ENCODE data around the gene FREM2. TPM values are rescaled to one million over a fixed set of nuclear protein-coding genes. Genes with fewer than 3 reads are reported as not detected.

Gene FREM2
- total RNA-seq, 2 experiments from 2014 or later, result not detected

GRCh38 chr13:38669234-38669964, 17.5 kb upstream of the FREM2 start:
- no peaks in the 10 kb centered on the region for H3K4me1 Mint-ChIP-seq (ENCODE audit: low read depth)
- ChIA-PET POLR2A (no interaction called here), CTCF (no interaction called here)
- H3K4me3 Mint-ChIP-seq, result no peak overlapping the region
- DNase-seq (no peak), ATAC-seq (no peak)
- no peaks in the 10 kb centered on the region for H3K9me3 Mint-ChIP-seq (ENCODE audit: insufficient read depth)
- H3K27me3 Mint-ChIP-seq (ENCODE audit: low read depth), result no peaks in the 10 kb centered on the region
- no peak overlapping the region for H3K27ac Mint-ChIP-seq
- H3K36me3 Mint-ChIP-seq (ENCODE audit: low read depth), result no peaks in the 10 kb centered on the region

- DNase-seq, result no peak
- ChIA-PET CTCF (no interaction called here), POLR2A (no interaction called here)
- H3K27me3 Mint-ChIP-seq (ENCODE audit: low read depth), result no peaks in the 10 kb centered on the region
- H3K27ac Mint-ChIP-seq, result no peak overlapping the region
- H3K4me3 Mint-ChIP-seq, result no peak overlapping the region
- H3K9me3 Mint-ChIP-seq (ENCODE audit: insufficient read depth), result no peaks in the 10 kb centered on the region
- H3K4me1 Mint-ChIP-seq (ENCODE audit: low read depth), result no peaks in the 10 kb centered on the region
- ATAC-seq, result no peak
- H3K36me3 Mint-ChIP-seq (ENCODE audit: low read depth), result no peaks in the 10 kb centered on the region
These were observed 16.2 kb upstream of the FREM2 start for GRCh38 chr13:38670627-38671026.

GRCh38 chr13:38671980-38672379, 14.9 kb upstream of the FREM2 start:
- DNase-seq, result no peak

GRCh38 chr13:38674208-38674607, 12.7 kb upstream of the FREM2 start:
- CTCF ChIA-PET, result no interaction called here

More at GRCh38 chr13:38671980-38672379, 14.9 kb upstream of the FREM2 start:
- no peaks in the 10 kb centered on the region for H3K4me1 Mint-ChIP-seq (ENCODE audit: low read depth)
- no peaks in the 10 kb centered on the region for H3K36me3 Mint-ChIP-seq (ENCODE audit: low read depth)
- no peaks in the 10 kb centered on the region for H3K9me3 Mint-ChIP-seq (ENCODE audit: insufficient read depth)
- H3K27ac Mint-ChIP-seq, result no peak overlapping the region
- no peaks in the 10 kb centered on the region for H3K27me3 Mint-ChIP-seq (ENCODE audit: low read depth)
- CTCF ChIA-PET, result no interaction called here
- no peak overlapping the region for H3K4me3 Mint-ChIP-seq
- ATAC-seq, result no peak
- POLR2A ChIA-PET, result no interaction called here

GRCh38 chr13:38680912-38681311, 6.0 kb upstream of the FREM2 start:
- Mint-ChIP-seq H3K9me3 (ENCODE audit: insufficient read depth) (no peaks in the 10 kb centered on the region), H3K4me3 (no peak overlapping the region), H3K4me1 (ENCODE audit: low read depth) (no peaks in the 10 kb centered on the region), H3K27ac (no peak overlapping the region), H3K27me3 (ENCODE audit: low read depth) (peaks cover 5% of the 10 kb centered on the region), H3K36me3 (ENCODE audit: low read depth) (no peaks in the 10 kb centered on the region)
- DNase-seq, result no peak
- POLR2A ChIA-PET, result no interaction called here
- ATAC-seq, result no peak
- CTCF ChIA-PET, result no interaction called here

More at GRCh38 chr13:38674208-38674607, 12.7 kb upstream of the FREM2 start:
- POLR2A ChIA-PET, result no interaction called here
- no peak for ATAC-seq
- DNase-seq, result no peak
- no peaks in the 10 kb centered on the region for H3K9me3 Mint-ChIP-seq (ENCODE audit: insufficient read depth)
- no peak overlapping the region for H3K27ac Mint-ChIP-seq
- H3K4me3 Mint-ChIP-seq, result no peak overlapping the region
- H3K27me3 Mint-ChIP-seq (ENCODE audit: low read depth), result no peaks in the 10 kb centered on the region
- no peaks in the 10 kb centered on the region for H3K36me3 Mint-ChIP-seq (ENCODE audit: low read depth)
- no peaks in the 10 kb centered on the region for H3K4me1 Mint-ChIP-seq (ENCODE audit: low read depth)

GRCh38 chr13:38684714-38685113, 2.2 kb upstream of the FREM2 start:
- Mint-ChIP-seq H3K27ac (no peak overlapping the region), H3K27me3 (ENCODE audit: low read depth) (peaks cover 19% of the 10 kb centered on the region), H3K4me1 (ENCODE audit: low read depth) (peaks cover 1% of the 10 kb centered on the region), H3K36me3 (ENCODE audit: low read depth) (no peaks in the 10 kb centered on the region), H3K4me3 (no peak overlapping the region), H3K9me3 (ENCODE audit: insufficient read depth) (no peaks in the 10 kb centered on the region)
- ChIA-PET CTCF (no interaction called here), POLR2A (no interaction called here)
- no peak for ATAC-seq
- DNase-seq, result no peak

GRCh38 chr13:38685431-38685830, 1.4 kb upstream of the FREM2 start:
- H3K4me1 Mint-ChIP-seq (ENCODE audit: low read depth), result peaks cover 1% of the 10 kb centered on the region
- ATAC-seq (no peak), DNase-seq (no peak)
- peaks cover 19% of the 10 kb centered on the region for H3K27me3 Mint-ChIP-seq (ENCODE audit: low read depth)
- ChIA-PET CTCF (no interaction called here), POLR2A (no interaction called here)
- no peaks in the 10 kb centered on the region for H3K9me3 Mint-ChIP-seq (ENCODE audit: insufficient read depth)
- no peak overlapping the region for H3K27ac Mint-ChIP-seq
- no peak overlapping the region for H3K4me3 Mint-ChIP-seq
- H3K36me3 Mint-ChIP-seq (ENCODE audit: low read depth), result no peaks in the 10 kb centered on the region

GRCh38 chr13:38685974-38686576, 802 bp upstream of the FREM2 start:
- DNase-seq (no peak), ATAC-seq (no peak)
- ChIA-PET CTCF (no interaction called here), POLR2A (no interaction called here)
- peaks cover 19% of the 10 kb centered on the region for H3K27me3 Mint-ChIP-seq (ENCODE audit: low read depth)
- no peaks in the 10 kb centered on the region for H3K9me3 Mint-ChIP-seq (ENCODE audit: insufficient read depth)
- peaks cover 1% of the 10 kb centered on the region for H3K4me1 Mint-ChIP-seq (ENCODE audit: low read depth)
- H3K4me3 Mint-ChIP-seq, result no peak overlapping the region
- H3K36me3 Mint-ChIP-seq (ENCODE audit: low read depth), result no peaks in the 10 kb centered on the region
- H3K27ac Mint-ChIP-seq, result no peak overlapping the region

- peaks cover 19% of the 10 kb centered on the region for H3K27me3 Mint-ChIP-seq (ENCODE audit: low read depth)
- no peak overlapping the region for H3K4me3 Mint-ChIP-seq
- H3K36me3 Mint-ChIP-seq (ENCODE audit: low read depth), result no peaks in the 10 kb centered on the region
- ChIA-PET CTCF (no interaction called here), POLR2A (no interaction called here)
- H3K27ac Mint-ChIP-seq, result no peak overlapping the region
- H3K4me1 Mint-ChIP-seq (ENCODE audit: low read depth), result peaks cover 1% of the 10 kb centered on the region
- no peaks in the 10 kb centered on the region for H3K9me3 Mint-ChIP-seq (ENCODE audit: insufficient read depth)
- ATAC-seq, result no peak
- DNase-seq, result no peak
These were observed 661 bp downstream of the FREM2 start for GRCh38 chr13:38687246-38688229.

- Mint-ChIP-seq H3K36me3 (ENCODE audit: low read depth) (no peaks in the 10 kb centered on the region), H3K4me1 (ENCODE audit: low read depth) (peaks cover 1% of the 10 kb centered on the region), H3K9me3 (ENCODE audit: insufficient read depth) (no peaks in the 10 kb centered on the region), H3K27me3 (ENCODE audit: low read depth) (peaks cover 19% of the 10 kb centered on the region), H3K27ac (no peak overlapping the region), H3K4me3 (no peak overlapping the region)
- ATAC-seq (no peak), DNase-seq (no peak)
- CTCF ChIA-PET, result no interaction called here
- POLR2A ChIA-PET, result no interaction called here
These were observed 1.8 kb downstream of the FREM2 start for GRCh38 chr13:38688674-38689073.

- Mint-ChIP-seq H3K27me3 (ENCODE audit: low read depth) (peaks cover 19% of the 10 kb centered on the region), H3K9me3 (ENCODE audit: insufficient read depth) (no peaks in the 10 kb centered on the region), H3K27ac (no peak overlapping the region), H3K4me1 (ENCODE audit: low read depth) (peaks cover 1% of the 10 kb centered on the region), H3K4me3 (no peak overlapping the region), H3K36me3 (ENCODE audit: low read depth) (no peaks in the 10 kb centered on the region)
- DNase-seq, result no peak
- ATAC-seq, result no peak
- ChIA-PET POLR2A (no interaction called here), CTCF (no interaction called here)
These were observed 3.4 kb downstream of the FREM2 start for GRCh38 chr13:38690231-38690630.

- no peaks in the 10 kb centered on the region for H3K36me3 Mint-ChIP-seq (ENCODE audit: low read depth)
- ATAC-seq, result no peak
- H3K9me3 Mint-ChIP-seq (ENCODE audit: insufficient read depth), result no peaks in the 10 kb centered on the region
- peaks cover 2% of the 10 kb centered on the region for H3K27me3 Mint-ChIP-seq (ENCODE audit: low read depth)
- DNase-seq, result no peak
- H3K4me3 Mint-ChIP-seq, result no peak overlapping the region
- H3K27ac Mint-ChIP-seq, result no peak overlapping the region
- no peaks in the 10 kb centered on the region for H3K4me1 Mint-ChIP-seq (ENCODE audit: low read depth)
- ChIA-PET CTCF (no interaction called here), POLR2A (no interaction called here)
These were observed 6.3 kb downstream of the FREM2 start for GRCh38 chr13:38693168-38693567.

Data from activated CD8-positive, alpha-beta T cell treated with anti-CD3 and anti-CD28 coated beads, Interleukin-2, amount 10 ng/mL, durations not matched to agents 7 days and 5 days (primary cell).